Subcutaneous abdominal adipose tissue (tissue), 5 donors: ENCODE data around the gene NBPF8.
"Not testable (repeated sequence)": the region's sequence is repeated elsewhere in the genome, so short reads cannot be mapped to it uniquely, and the experiment has no call there.

Experiments
- H3K27ac ChIP-seq: one replicate; pipeline ENCODE4 v1.7.0; 2013; ENCODE audit warnings: low read depth, mild to moderate bottlenecking, inconsistent platforms, low read length, moderate library complexity
- H3K27me3 ChIP-seq, 5 donors: one replicate each; pipeline ENCODE4 v1.7.0; 2013; ENCODE audit warnings: low read length in 5 of 5, inconsistent platforms in 1 of 5; ENCODE audit not compliant: control insufficient read depth in 5 of 5, insufficient read depth in 4 of 5
- H3K36me3 ChIP-seq, 5 donors: one replicate each; pipeline ENCODE4 v1.7.0; 2013; ENCODE audit warnings: low read length in 5 of 5; ENCODE audit not compliant: control insufficient read depth in 5 of 5, insufficient read depth in 5 of 5
- H3K4me1 ChIP-seq, 5 donors: one replicate each; pipeline ENCODE4 v1.7.0; 2013; ENCODE audit warnings: low read length in 5 of 5, mild to moderate bottlenecking in 3 of 5, moderate library complexity in 1 of 5; ENCODE audit not compliant: control insufficient read depth in 5 of 5, insufficient read depth in 5 of 5
- H3K4me3 ChIP-seq, 5 donors: one replicate each; pipeline ENCODE4 v1.7.0; 2013; ENCODE audit warnings: low read length in 5 of 5, low read depth in 1 of 5
- H3K9ac ChIP-seq, 5 donors: one replicate each; pipeline ENCODE4 v1.7.0; 2013; ENCODE audit warnings: low read length in 5 of 5, mild to moderate bottlenecking in 4 of 5, moderate library complexity in 3 of 5
- H3K9me3 ChIP-seq, 5 donors: one replicate each; pipeline ENCODE4 v1.7.0; 2013; ENCODE audit warnings: low read length in 5 of 5; ENCODE audit not compliant: control insufficient read depth in 5 of 5
- donor health status: healthy.
- donor health status: healthy.
- donor health status: healthy.
- donor health status: healthy.
- donor health status: healthy.

The NBPF8 gene, protein sequence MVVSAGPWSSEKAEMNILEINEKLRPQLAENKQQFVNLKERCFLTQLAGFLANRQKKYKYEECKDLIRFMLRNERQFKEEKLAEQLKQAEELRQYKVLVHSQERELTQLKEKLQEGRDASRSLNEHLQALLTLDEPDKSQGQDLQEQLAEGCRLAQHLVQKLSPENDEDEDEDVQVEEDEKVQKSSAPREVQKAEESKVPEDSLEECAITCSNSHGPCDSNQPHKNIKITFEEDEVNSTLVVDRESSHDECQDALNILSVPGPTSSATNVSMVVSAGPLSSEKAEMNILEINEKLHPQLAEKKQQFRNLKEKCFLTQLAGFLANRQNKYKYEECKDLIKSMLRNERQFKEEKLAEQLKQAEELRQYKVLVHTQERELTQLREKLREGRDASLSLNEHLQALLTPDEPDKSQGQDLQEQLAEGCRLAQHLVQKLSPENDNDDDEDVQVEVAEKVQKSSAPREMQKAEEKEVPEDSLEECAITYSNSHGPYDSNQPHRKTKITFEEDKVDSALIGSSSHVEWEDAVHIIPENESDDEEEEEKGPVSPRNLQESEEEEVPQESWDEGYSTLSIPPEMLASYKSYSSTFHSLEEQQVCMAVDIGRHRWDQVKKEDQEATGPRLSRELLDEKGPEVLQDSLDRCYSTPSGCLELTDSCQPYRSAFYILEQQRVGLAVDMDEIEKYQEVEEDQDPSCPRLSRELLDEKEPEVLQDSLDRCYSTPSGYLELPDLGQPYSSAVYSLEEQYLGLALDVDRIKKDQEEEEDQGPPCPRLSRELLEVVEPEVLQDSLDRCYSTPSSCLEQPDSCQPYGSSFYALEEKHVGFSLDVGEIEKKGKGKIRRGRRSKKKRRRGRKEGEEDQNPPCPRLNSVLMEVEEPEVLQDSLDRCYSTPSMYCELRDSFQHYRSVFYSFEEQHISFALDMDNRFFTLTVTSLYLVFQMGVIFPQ

DNA sequence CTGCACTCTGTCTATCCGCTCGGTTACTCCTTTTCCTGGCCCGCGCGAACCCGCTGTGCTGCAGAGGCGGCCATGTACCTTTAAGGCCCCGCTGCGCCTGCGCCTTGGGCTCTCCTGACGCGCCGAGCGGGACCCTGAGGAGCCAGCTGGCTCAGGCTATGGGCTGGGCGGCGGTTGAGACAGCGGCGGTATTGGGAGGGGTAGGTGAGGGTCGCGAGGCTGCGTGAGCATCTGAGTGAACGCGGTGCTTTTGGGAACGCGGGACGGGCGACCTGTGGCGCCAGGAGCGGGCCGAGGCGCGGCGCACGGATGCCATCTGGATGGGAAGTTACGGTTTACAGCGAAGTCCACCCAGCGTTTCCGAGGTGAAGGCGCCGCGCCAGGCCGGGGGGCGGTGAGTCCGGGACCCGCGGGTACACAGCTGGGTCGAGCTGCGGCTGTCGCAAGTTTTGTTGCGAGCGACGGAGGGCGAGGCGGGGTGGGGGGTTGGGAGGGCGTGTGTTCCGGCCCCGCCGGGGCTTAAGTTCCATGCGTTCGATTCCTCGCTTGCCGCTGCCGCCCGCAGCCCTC lies at the start of gene NBPF8:
Gene NBPF8, plus strand, starts transcription at position 125 of the 570 bp plus-strand sequence. CDS start 21,488 bp downstream, outside the sequence.
- H3K9ac ChIP-seq, result peak within 1 kb of the TSS in 1 of 5 donors; percentile 47
- not testable (repeated sequence) for H3K27ac ChIP-seq

DNA sequence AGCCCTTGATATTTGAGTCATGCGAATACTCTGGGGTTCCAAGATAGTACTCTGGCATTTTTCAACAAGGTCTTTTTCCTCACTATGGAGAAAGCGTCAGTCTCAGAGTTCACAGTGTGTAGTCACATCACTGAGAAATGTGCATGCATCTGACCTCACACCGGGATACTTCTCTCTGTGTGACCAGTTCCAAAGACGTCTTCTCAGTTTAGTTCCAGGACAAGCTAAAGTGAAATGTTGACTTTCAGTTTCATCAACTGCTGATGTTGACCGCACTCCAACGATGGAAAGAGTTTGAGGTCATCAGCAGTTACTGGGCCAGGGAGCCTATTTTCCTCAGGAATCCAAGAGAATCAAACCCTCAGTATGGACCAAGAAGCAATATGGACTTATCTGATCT lies 47.1 kb upstream of the NBPF8 start:
- H3K4me3 ChIP-seq, H3K27me3 ChIP-seq, H3K9ac ChIP-seq, H3K36me3 ChIP-seq, H3K9me3 ChIP-seq, H3K4me1 ChIP-seq, H3K27ac ChIP-seq: not testable (repeated sequence)

More for the DNA sequence above, at the start of gene NBPF8:
- not testable (repeated sequence) for H3K36me3 ChIP-seq, H3K27me3 ChIP-seq, H3K9me3 ChIP-seq, H3K4me1 ChIP-seq
- peak within 1 kb of the TSS; percentile 46 to 70 (median 56) for H3K4me3 ChIP-seq

DNA sequence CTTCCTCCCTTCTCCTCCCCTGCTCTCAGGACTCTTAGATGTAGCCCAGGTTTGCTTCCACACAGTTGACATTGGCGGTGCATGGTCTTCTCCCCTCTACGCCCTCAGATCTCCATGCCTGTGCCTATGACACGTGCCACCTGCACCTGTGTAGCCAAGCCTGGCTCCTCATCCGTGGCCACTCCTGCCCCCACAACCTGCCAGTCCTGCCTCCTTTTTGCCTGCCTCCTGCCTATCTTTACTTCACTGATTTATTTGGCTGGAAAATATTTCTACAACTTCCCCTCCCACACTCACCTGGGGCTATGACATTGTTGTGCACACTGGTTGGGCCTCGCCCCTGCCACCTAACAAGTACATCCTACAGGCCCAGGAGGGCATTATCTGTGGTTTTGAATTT lies 28.2 kb upstream of the NBPF8 start:
- H3K27me3 ChIP-seq, H3K4me3 ChIP-seq, H3K9ac ChIP-seq, H3K27ac ChIP-seq, H3K9me3 ChIP-seq, H3K36me3 ChIP-seq, H3K4me1 ChIP-seq: not testable (repeated sequence)

DNA sequence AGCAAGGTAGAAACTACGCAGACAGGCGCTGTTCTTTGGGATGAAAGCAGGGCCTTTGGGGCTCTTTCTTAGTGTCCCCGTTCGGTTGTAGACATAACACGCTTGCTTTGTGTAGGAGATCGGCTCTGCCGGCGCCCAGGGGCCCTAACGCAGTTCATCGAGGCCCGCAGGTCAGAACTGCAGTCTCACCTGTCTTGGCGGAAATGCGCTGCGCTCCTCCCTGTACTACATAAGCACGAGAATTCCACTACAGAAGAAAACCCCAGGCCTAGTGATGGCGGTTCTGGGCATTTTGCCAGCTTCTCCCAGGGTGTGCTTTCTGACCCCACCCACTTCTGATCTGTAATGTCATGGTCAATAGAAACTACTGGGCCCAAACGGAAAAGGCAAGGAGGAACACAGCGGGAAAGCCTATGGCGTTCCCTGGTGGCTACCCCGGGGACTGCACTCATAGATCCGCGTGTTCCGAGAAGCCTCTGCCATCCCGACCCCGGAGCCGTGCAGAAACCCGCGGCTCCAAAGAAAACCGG lies 26.2 kb upstream of the NBPF8 start:
- not testable (repeated sequence) for H3K9ac ChIP-seq, H3K4me1 ChIP-seq, H3K36me3 ChIP-seq, H3K27ac ChIP-seq, H3K9me3 ChIP-seq, H3K4me3 ChIP-seq, H3K27me3 ChIP-seq

DNA sequence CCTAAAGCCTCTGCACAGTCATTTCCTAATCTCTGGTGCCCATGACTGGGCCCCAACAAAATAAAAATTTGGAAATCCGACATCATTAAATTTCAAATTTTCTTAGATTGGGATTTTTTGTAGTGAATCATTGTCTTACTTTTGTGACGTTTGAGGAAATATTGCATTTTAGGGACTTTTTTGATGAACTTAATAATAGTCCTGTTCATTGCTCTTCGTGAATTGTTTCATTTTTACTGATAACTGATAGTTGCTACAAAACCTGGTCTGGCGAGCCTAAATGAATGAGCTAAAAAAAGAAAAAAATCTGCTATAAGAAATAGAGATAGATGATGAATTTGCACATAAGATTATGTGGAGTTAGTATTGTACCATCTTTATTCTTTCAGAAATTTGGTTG lies 23.5 kb upstream of the NBPF8 start:
- H3K9me3 ChIP-seq, H3K9ac ChIP-seq, H3K4me3 ChIP-seq, H3K4me1 ChIP-seq, H3K27me3 ChIP-seq, H3K27ac ChIP-seq, H3K36me3 ChIP-seq: not testable (repeated sequence)

DNA sequence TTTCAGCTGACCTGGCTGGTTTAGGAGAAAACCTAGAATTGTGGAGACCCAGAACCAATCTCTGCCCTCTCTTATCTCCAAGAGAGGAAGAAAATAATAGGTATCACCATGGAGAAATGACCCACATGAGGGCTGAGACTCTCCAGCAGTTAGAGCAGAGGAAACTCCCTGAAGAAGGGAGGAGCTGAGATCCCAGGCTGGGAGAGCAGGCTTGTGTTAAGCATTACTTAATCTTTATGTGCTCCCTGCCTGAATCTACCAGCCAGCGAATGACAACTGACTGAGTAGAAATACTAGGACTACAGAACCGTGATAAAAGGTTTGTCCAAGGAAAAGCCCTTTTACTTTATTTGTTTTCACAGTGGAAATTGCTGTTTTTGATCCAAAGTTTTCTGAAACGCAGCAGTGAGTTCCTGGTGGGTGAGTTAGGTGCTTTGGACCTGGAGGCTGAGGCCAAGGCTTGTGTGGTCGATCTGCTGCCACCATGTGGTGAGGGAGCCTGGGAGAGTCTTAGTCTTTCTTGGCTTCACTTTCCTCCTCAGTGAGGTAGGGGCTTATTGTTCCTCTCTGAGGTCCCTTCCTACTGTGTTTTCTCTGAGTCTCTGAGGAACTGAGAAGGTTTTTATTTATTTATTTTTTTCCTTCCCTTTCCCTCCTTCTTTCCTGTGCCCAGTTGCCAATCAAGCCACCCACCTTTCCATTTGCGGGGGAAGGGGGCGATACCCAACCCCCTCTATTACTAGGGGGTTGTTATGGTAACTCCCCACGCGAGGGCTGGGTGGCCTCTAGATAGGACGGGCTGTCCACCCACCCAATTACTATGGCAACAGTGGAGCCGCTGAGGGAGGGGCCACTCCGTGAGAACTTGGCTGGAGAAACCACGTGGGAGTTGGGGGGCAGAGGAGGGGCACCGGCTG lies 21.3 kb upstream of the NBPF8 start:
- H3K27ac ChIP-seq, H3K9ac ChIP-seq, H3K36me3 ChIP-seq, H3K9me3 ChIP-seq, H3K27me3 ChIP-seq, H3K4me3 ChIP-seq, H3K4me1 ChIP-seq: not testable (repeated sequence)

DNA sequence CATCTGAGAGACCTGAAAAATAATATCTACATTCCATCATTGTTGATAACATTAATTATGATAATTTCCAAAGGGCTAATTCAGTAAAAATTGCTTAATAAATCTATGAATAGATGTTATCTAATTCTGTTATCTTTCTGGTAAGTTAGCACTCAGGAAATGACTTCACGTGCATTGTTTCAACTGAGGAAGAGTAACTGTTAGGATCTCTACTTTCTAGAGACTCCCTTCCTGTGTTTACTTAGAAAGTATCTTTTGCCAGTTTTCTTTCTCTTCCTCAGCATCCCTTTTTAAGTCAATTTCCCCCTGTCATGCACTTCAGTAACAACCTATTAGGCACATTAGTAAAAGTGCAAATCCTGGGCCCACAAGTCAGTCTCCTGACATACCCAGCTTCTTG lies 9.5 kb upstream of the NBPF8 start:
- H3K9me3 ChIP-seq, H3K36me3 ChIP-seq, H3K27me3 ChIP-seq, H3K4me1 ChIP-seq, H3K27ac ChIP-seq, H3K9ac ChIP-seq, H3K4me3 ChIP-seq: not testable (repeated sequence)

DNA sequence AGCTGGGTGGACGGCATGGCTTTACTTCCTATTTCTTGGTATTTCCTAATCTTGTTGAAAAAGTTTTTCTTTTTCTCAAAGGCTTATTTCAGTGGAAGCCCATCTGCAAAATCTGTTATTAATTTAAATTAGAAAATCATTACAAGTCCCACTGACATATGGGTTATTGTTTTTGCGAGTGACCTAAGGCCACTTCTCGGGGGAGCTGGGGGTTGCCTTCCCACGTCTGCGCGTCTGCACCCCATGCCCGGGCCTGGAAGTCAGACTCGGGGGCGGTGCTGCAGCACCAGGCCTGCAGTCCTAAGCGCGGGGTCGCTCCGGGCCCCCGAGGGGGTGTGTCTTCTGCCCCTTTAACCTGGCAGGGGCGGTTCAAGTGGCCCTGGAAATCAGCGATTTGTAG lies 384 bp upstream of the NBPF8 start:
- H3K4me1 ChIP-seq, H3K27me3 ChIP-seq, H3K27ac ChIP-seq, H3K9ac ChIP-seq, H3K36me3 ChIP-seq, H3K9me3 ChIP-seq: not testable (repeated sequence)
- peak overlapping the region in 3 of 5 donors; percentile 6 to 56 (median 43) for H3K4me3 ChIP-seq

DNA sequence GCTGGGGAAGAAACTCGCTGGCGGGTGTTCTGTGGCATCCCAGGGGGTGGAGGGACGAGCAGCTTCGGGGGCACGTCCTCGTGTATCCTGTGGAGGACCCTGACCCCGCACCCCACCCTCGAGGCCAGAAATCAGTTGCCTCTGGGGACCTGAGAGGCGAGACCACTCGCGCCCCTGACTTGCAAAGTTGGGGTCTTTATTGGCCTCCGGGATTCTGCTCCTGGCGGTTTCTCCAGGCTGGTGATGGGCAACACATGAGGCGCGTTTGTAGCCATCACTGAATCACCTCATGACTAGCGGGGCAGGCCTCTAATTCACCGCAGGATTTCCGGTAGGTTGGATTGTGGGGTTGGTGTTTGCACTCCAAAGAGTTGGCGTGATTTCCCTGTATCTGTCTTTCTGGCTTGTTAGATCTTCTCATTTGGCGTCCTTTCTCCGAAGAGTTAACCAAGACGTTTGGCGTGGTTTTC lies 692 bp downstream of the NBPF8 start:
- H3K9ac ChIP-seq, result peak overlapping the region in 1 of 5 donors; percentile 47
- H3K4me3 ChIP-seq, result peak overlapping the region; percentile 46 to 70 (median 56)
- not testable (repeated sequence) for H3K27ac ChIP-seq, H3K4me1 ChIP-seq, H3K36me3 ChIP-seq, H3K27me3 ChIP-seq, H3K9me3 ChIP-seq
